Esophagus squamous epithelium (tissue), 5 donors: Measurements from ENCODE around the gene DLGAP4. TPM values are rescaled to one million over a fixed set of nuclear protein-coding genes. Genes with fewer than 3 reads are reported as not detected.

ENCODE experiments used
- DNase-seq: peaks from one replicate; lab custom pipeline; 2025; lab: John Stamatoyannopoulos, UW
- H3K27ac ChIP-seq, 4 donors: fragments of 200-600 bp; sonication (generic); one replicate each; pipeline ENCODE4 v1.5.1; 2016 to 2019; ENCODE audit warnings: mild to moderate bottlenecking in 1 of 4
- H3K27me3 ChIP-seq, 4 donors: fragments of 200-600 bp; sonication (generic); 1 replicate in 3 of 4; 2 replicates in 1 of 4; pipeline versions ENCODE4 v1.5.1 to v1.6.0; 2017 to 2021; ENCODE audit warnings: antibody characterized with exemption in 1 of 4
- H3K36me3 ChIP-seq, 3 donors: fragments of 200-600 bp; sonication (generic); one replicate each; pipeline ENCODE4 v1.5.1; 2016 to 2019
- H3K4me1 ChIP-seq, 3 donors: fragments of 200-600 bp; sonication (generic); one replicate each; pipeline ENCODE4 v1.5.1; 2017 to 2019
- H3K4me3 ChIP-seq, 4 donors: fragments of 200-600 bp; sonication (generic); 1 replicate in 3 of 4; 2 replicates in 1 of 4; pipeline ENCODE4 v1.5.1; 2016 to 2019; ENCODE audit warnings: mild to moderate bottlenecking in 2 of 4, moderate library complexity in 1 of 4
- H3K9me3 ChIP-seq, 3 donors: fragments of 200-600 bp; sonication (generic); one replicate each; pipeline ENCODE4 v1.5.1; 2016 to 2019
- CTCF ChIP-seq, 6 experiments: fragments of 450-650 bp in 4 of 6; fragments of 200-600 bp in 2 of 6; sonication (generic) in 2 of 6; IDR thresholded peaks; one replicate each; pipeline ENCODE4 v1.5.1; 2016 to 2019; ENCODE audit warnings: antibody characterized with exemption in 6 of 6, mild to moderate bottlenecking in 4 of 6, moderate library complexity in 4 of 6
- POLR2A ChIP-seq, 4 donors: fragments of 450-650 bp; IDR thresholded peaks; one replicate each; pipeline ENCODE4 v1.6.1; 2017; ENCODE audit warnings: antibody characterized with exemption in 4 of 4, mild to moderate bottlenecking in 4 of 4, moderate library complexity in 3 of 4
- WGBS, 2 donors: methylation state at CpG; one replicate each; pipeline ENCODE4 v1.1.5; 2018; 5-methylcytosine and 5-hydroxymethylcytosine counted together
- intact Hi-C: fragments of 100-400 bp; cut with DNase I; formaldehyde crosslinking; loops from one replicate; pipeline ENCODE4 v1.15.0; 2022
- total RNA-seq, 4 donors: library from RNA; depleted of rRNA; stranded (reverse); fragments of >200 nt; gene quantifications; one replicate each; pipeline ENCODE4 v1.1.0, GENCODE V29; 2016
- donor health status: DM: yes; HTN: yes; CAD: no.

The DLGAP4 gene
- total RNA-seq, 4 donors from 2014 or later = 9.4 to 40.4 (median 16.4) TPM

DNA sequence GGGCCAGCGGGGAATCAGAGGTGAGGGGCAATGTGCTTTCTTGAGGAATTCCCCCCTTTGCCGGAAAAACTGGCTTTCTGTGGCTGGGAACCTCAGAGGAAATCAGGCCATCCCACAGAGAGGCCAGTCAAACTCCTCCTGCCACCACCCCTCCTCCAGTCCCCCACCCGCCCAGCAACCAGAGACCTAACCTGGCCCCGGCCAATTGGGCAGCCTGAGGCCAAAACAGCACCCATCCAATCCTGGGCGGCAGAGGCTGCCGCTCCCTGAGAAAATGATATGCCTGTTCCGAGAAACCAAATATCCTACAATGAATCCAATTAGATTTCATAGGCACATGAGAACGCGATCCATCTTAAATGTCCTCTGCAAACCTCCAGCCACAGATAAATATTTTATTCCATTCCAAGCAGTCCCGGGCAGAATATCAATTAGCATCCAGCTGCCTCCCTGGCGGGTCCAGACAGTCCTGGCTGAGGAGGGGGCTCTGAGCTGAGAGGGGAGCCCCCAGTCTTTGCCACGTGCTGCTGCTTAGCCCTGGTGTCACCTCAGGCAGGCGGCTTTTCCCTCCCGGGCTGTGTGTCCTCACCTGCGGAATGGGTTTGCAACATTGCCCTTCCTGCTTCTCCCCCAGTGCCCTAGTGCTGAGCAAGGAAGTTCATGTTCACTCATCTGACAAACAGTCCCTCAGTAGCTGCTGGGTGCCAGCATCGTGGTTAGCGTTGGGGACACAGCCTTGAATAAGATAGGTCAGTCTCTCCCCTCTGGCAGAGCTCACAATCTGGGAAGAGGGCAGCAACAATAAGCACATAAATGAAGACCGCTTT lies 95.0 kb downstream of the DLGAP4 start:
- no peak overlapping the region for H3K4me3 ChIP-seq
- peaks cover 0 to 74% (median 2%) of the 10 kb centered on the region in 4 donors for H3K27me3 ChIP-seq
- TF ChIP-seq POLR2A (IDR thresholded peaks at IDR 0.05) (no peak), CTCF (IDR thresholded peaks at IDR 0.05) (no peak)
- H3K36me3 ChIP-seq = no peaks in the 10 kb centered on the region
- no peak overlapping the region for H3K27ac ChIP-seq
- peaks cover 0 to 3% (median 0%) of the 10 kb centered on the region in 3 donors for H3K9me3 ChIP-seq
- no peaks in the 10 kb centered on the region for H3K4me1 ChIP-seq
- DNase-seq = no peak
- intact Hi-C loops = no loop called here
- WGBS, 2 donors = 34 to 40% methylated on average over 10 to 11 of the region's 18 CpGs

DNA sequence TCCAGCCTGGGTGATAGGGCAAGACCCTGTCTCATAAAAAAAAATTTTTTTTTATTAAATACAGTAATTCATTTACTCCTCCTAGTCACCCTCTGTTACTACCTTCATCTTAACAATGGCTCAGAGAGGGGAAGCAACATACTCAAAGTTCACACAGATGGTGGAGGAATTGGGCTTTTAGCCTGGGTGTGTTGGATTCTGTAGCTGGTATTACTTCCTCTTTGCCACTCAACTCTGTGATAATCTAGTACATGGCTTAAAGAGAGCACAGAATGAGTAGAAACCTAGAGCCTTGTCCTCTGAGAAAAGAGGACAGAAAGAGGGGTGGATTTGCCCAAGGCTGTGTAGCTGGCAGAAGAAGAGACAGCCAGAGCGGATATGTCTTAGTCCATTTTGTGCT lies 96.6 kb downstream of the DLGAP4 start:
- intact Hi-C loops = no loop called here
- DNase-seq = no peak
- Histone ChIP-seq H3K27ac (no peak overlapping the region), H3K36me3 (no peaks in the 10 kb centered on the region), H3K27me3 (peaks cover 0 to 73% (median 2%) of the 10 kb centered on the region in 4 donors), H3K4me3 (no peak overlapping the region), H3K9me3 (peaks cover 0 to 3% (median 0%) of the 10 kb centered on the region in 3 donors), H3K4me1 (no peaks in the 10 kb centered on the region)
- 80 to 100% methylated on average over 1 of the region's 1 CpG for WGBS, 2 donors
- no peak for TF ChIP-seq CTCF (IDR thresholded peaks at IDR 0.05)
- TF ChIP-seq POLR2A (IDR thresholded peaks at IDR 0.05) = no peak

DNA sequence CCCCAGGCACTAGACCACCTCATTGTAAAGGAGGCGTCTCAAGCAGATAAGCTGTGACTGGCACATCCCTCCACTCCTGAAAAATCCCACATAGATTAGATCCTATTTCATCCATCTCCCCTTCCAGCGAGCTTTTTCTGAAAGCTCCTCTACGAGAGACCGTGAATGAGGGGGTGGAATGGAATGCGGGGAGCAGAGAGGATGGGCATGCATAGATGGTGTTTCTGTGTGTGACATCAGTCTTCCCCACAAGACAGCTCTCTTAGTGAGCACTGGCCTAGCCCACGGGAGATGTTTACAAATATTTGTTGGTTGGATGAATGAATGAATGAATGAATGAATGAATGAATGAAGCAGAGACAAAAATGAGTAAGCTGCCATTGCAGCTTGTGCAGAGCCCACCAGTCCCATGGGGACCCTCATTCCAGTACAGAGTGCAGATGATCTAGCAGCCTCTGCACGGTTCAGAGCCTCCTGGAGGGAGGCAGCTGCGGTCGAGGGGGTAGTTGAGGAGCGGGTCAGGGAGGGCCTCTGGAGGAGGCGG lies 98.4 kb downstream of the DLGAP4 start:
- H3K9me3 ChIP-seq = peaks cover 0 to 3% (median 0%) of the 10 kb centered on the region in 3 donors
- WGBS, 2 donors = 84 to 86% methylated on average over 6 to 11 of the region's 11 CpGs
- H3K27me3 ChIP-seq = peaks cover 0 to 56% (median 2%) of the 10 kb centered on the region in 4 donors
- H3K27ac ChIP-seq = no peak overlapping the region
- H3K4me1 ChIP-seq = peaks cover 0 to 9% (median 0%) of the 10 kb centered on the region in 3 donors
- DNase-seq = no peak
- H3K36me3 ChIP-seq = no peaks in the 10 kb centered on the region
- intact Hi-C loops = no loop called here
- TF ChIP-seq POLR2A (IDR thresholded peaks at IDR 0.05) (no peak), CTCF (IDR thresholded peaks at IDR 0.05) (no peak)
- no peak overlapping the region for H3K4me3 ChIP-seq

- DNase-seq = no peak
- Histone ChIP-seq H3K4me1 (peaks cover 0 to 9% (median 0%) of the 10 kb centered on the region in 3 donors), H3K27me3 (peaks cover 0 to 48% (median 2%) of the 10 kb centered on the region in 4 donors), H3K27ac (no peak overlapping the region), H3K4me3 (no peak overlapping the region), H3K9me3 (peaks cover 0 to 3% (median 0%) of the 10 kb centered on the region in 3 donors), H3K36me3 (no peaks in the 10 kb centered on the region)
- WGBS, 2 donors = 81 to 83% methylated on average over 7 of the region's 7 CpGs
- TF ChIP-seq CTCF (IDR thresholded peaks at IDR 0.05) (no peak), POLR2A (IDR thresholded peaks at IDR 0.05) (no peak)
- intact Hi-C loops = no loop called here
Observed at GRCh38 chr20:36405255-36405654, 99.1 kb downstream of the DLGAP4 start.

- 77 to 88% methylated on average over 2 to 3 of the region's 3 CpGs for WGBS, 2 donors
- intact Hi-C loops = no loop called here
Observed at GRCh38 chr20:36407199-36407733, 101.1 kb downstream of the DLGAP4 start.

More at GRCh38 chr20:36407199-36407733, 101.1 kb downstream of the DLGAP4 start:
- peaks cover 0 to 9% (median 0%) of the 10 kb centered on the region in 3 donors for H3K4me1 ChIP-seq
- peaks cover 0 to 39% (median 0%) of the 10 kb centered on the region in 4 donors for H3K27me3 ChIP-seq
- H3K36me3 ChIP-seq = no peaks in the 10 kb centered on the region
- H3K9me3 ChIP-seq = peaks cover 0 to 3% (median 0%) of the 10 kb centered on the region in 3 donors
- no peak overlapping the region for H3K27ac ChIP-seq
- no peak for DNase-seq
- TF ChIP-seq CTCF (IDR thresholded peaks at IDR 0.05) (no peak), POLR2A (IDR thresholded peaks at IDR 0.05) (no peak)
- no peak overlapping the region for H3K4me3 ChIP-seq
